HCT116 (cell line): Measurements from ENCODE around the gene TCF7L2. TPM values are rescaled to one million over a fixed set of nuclear protein-coding genes. Genes with fewer than 3 reads are reported as not detected.
A peak's percentile ranks its signal among the peaks of the same experiment; 100 is the strongest.

Experiments used
- ATAC-seq: fragments of 200-7000 bp; cut with Tn5 transposase; 2 replicates; pipeline ENCODE4 v1.9.1; 2020; ENCODE audit warnings: mild to moderate bottlenecking, moderate library complexity
- BruUV-seq: library from RNA; stranded (reverse); fragments of 400-500 nt; replicated peaks from 2 replicates; lab custom pipeline; 2021; lab: Mats Ljungman, UMichigan
- CTCF ChIA-PET: fragments of 300-600 bp; sonication (Branson Sonifier 250); formaldehyde crosslinking; loops from one replicate; lab custom pipeline; 2021; ENCODE audit warnings: antibody characterized with exemption; lab: Charles Lee
- POLR2A ChIA-PET: fragments of 300-600, 350-600 bp; sonication (Branson Sonifier 250); formaldehyde crosslinking; loops from one replicate; lab custom pipeline; 2021; ENCODE audit warnings: antibody characterized with exemption; lab: Charles Lee
- RAD21 ChIA-PET, 2 experiments: fragments of 300-600 bp; sonication (Branson Sonifier 250); formaldehyde crosslinking; loops; one replicate each; lab custom pipeline; 2023; ENCODE audit warnings: low total read pairs in 2 of 2; ENCODE audit not compliant: uncharacterized antibody in 2 of 2, unreplicated experiment in 2 of 2, low non-redundant PET in 1 of 2; lab: Charles Lee
- DNase-seq: peaks from one replicate; pipeline ENCODE4 v3.0.0-alpha.2; 2010; ENCODE audit warnings: low read depth, low spot score
- H2AFZ ChIP-seq: fragments of 200-600 bp; shearing (Covaris generic), sonication (generic); 2 replicates; pipeline ENCODE4 v1.6.1; 2017; ENCODE audit warnings: low read depth, mixed run types, mixed read lengths, antibody characterized with exemption, low read length; ENCODE audit not compliant: poor library complexity, severe bottlenecking
- H3K27ac ChIP-seq: 2 replicates; pipeline ENCODE4 v1.5.1; 2012; ENCODE audit warnings: low read depth, low read length
- H3K27me3 ChIP-seq: fragments of 200-600 bp; sonication (generic); 2 replicates; pipeline ENCODE4 v1.6.1; 2016; ENCODE audit warnings: mixed run types, low read length, mixed read lengths; ENCODE audit not compliant: insufficient read depth
- H3K36me3 ChIP-seq, 2 experiments: fragments of 200-500 bp in 1 of 2; fragments of 200-600 bp in 1 of 2; sonication (Bioruptor generic) in 1 of 2; sonication (generic) in 1 of 2; 2 replicates each; pipeline versions ENCODE4 v1.5.1 to v1.6.1; 2014 to 2016; ENCODE audit warnings: low read length in 2 of 2, inconsistent platforms in 1 of 2, mixed read lengths in 1 of 2, mixed run types in 1 of 2; ENCODE audit not compliant: insufficient read depth in 2 of 2, control insufficient read depth in 1 of 2
- H3K4me1 ChIP-seq, 2 experiments: fragments of 200-600 bp in 1 of 2; sonication (generic) in 1 of 2; 2 replicates each; pipeline versions ENCODE4 v1.5.1 to v1.6.1; 2012 to 2017; ENCODE audit warnings: low read length in 2 of 2, inconsistent platforms in 1 of 2, mild to moderate bottlenecking in 1 of 2, mixed read lengths in 1 of 2, mixed run types in 1 of 2, moderate library complexity in 1 of 2; ENCODE audit not compliant: insufficient read depth in 2 of 2, control insufficient read depth in 1 of 2
- H3K4me2 ChIP-seq: fragments of 200-600 bp; sonication (generic); 2 replicates; pipeline ENCODE4 v1.6.1; 2017; ENCODE audit warnings: mixed run types, low read length, mixed read lengths
- H3K4me3 ChIP-seq, 2 experiments: fragments of 200-600 bp in 1 of 2; sonication (generic) in 1 of 2; replicated peaks in 1 of 2; 2 replicates each; pipeline ENCODE4 v1.5.1; 2011 to 2016; ENCODE audit warnings: low read length in 2 of 2, control low read depth in 1 of 2, low read depth in 1 of 2, mild to moderate bottlenecking in 1 of 2, mixed read lengths in 1 of 2, mixed run types in 1 of 2
- H3K79me2 ChIP-seq: fragments of 200-600 bp; sonication (generic); 2 replicates; pipeline ENCODE4 v1.6.1; 2017; ENCODE audit warnings: mild to moderate bottlenecking, mixed run types, low read length, moderate library complexity, mixed read lengths; ENCODE audit not compliant: insufficient read depth
- H3K9ac ChIP-seq: fragments of 200-600 bp; sonication (generic); 2 replicates; pipeline ENCODE4 v1.6.1; 2016; ENCODE audit warnings: low read length, mixed read lengths
- H3K9me2 ChIP-seq: fragments of 200-600 bp; sonication (generic), shearing (Covaris generic); 2 replicates; pipeline ENCODE4 v1.6.1; 2017; ENCODE audit warnings: mixed run types, mild to moderate bottlenecking, moderate library complexity; ENCODE audit not compliant: insufficient read depth
- H3K9me3 ChIP-seq, 2 experiments: fragments of 200-500 bp in 1 of 2; fragments of 200-600 bp in 1 of 2; sonication (Bioruptor generic) in 1 of 2; sonication (generic) in 1 of 2; 2 replicates each; pipeline ENCODE4 v1.6.1; 2014 to 2017; ENCODE audit warnings: low read length in 2 of 2, mixed read lengths in 2 of 2, inconsistent platforms in 1 of 2, low read depth in 1 of 2, mild to moderate bottlenecking in 1 of 2, mixed run types in 1 of 2, moderate library complexity in 1 of 2; ENCODE audit not compliant: control insufficient read depth in 1 of 2, insufficient read depth in 1 of 2
- H4K20me1 ChIP-seq: fragments of 200-600 bp; sonication (generic), shearing (Covaris generic); 2 replicates; pipeline ENCODE4 v1.6.1; 2017; ENCODE audit warnings: mixed run types, mild to moderate bottlenecking, moderate library complexity; ENCODE audit not compliant: insufficient read depth
- ATF3 ChIP-seq: IDR thresholded peaks from 2 replicates; pipeline ENCODE4 v1.6.1; 2012
- CBX3 ChIP-seq: IDR thresholded peaks from 2 replicates; pipeline ENCODE4 v1.6.1; 2012; ENCODE audit warnings: low read depth
- CTCF ChIP-seq, 3 experiments: fragments of 200-600 bp in 1 of 3; sonication (generic) in 1 of 3; IDR thresholded peaks in 2 of 3; conservative IDR thresholded peaks in 1 of 3; 2 replicates each; pipeline ENCODE4 v1.5.1; 2012 to 2017; ENCODE audit warnings: low read depth in 2 of 3, low read length in 2 of 3, antibody characterized with exemption in 1 of 3, borderline replicate concordance in 1 of 3, control low read depth in 1 of 3, mild to moderate bottlenecking in 1 of 3, mixed read lengths in 1 of 3, mixed run types in 1 of 3, moderate library complexity in 1 of 3; ENCODE audit not compliant: insufficient read depth in 1 of 3
- EGR1 ChIP-seq: IDR thresholded peaks from 2 replicates; pipeline ENCODE4 v1.6.1; 2012; ENCODE audit warnings: low read depth
- ELF1 ChIP-seq: IDR thresholded peaks from 2 replicates; pipeline ENCODE4 v1.6.1; 2012; ENCODE audit warnings: low read depth, borderline replicate concordance
- FOSL1 ChIP-seq: IDR thresholded peaks from 2 replicates; pipeline ENCODE4 v1.6.1; 2012; ENCODE audit warnings: low read depth
- RAD21 ChIP-seq: IDR thresholded peaks from 2 replicates; pipeline ENCODE4 v1.6.1; 2012; ENCODE audit warnings: low read depth, mild to moderate bottlenecking
- SIN3A ChIP-seq: IDR thresholded peaks from 2 replicates; pipeline ENCODE4 v1.6.1; 2012; ENCODE audit warnings: low read depth
- SRF ChIP-seq: IDR thresholded peaks from 2 replicates; pipeline ENCODE4 v1.6.1; 2012; ENCODE audit warnings: low read depth
- TCF7L2 ChIP-seq: IDR thresholded peaks from 2 replicates; pipeline ENCODE4 v1.7.0; 2011; ENCODE audit warnings: borderline replicate concordance, inconsistent platforms; ENCODE audit not compliant: insufficient read depth, insufficient read length; ENCODE audit errors: extremely low read depth
- YY1 ChIP-seq: IDR thresholded peaks from 2 replicates; pipeline ENCODE4 v1.6.1; 2011; ENCODE audit warnings: low read length, low read depth, moderate library complexity, mild to moderate bottlenecking; ENCODE audit not compliant: insufficient replicate concordance; ENCODE audit errors: extremely low read depth
- ZFX ChIP-seq: fragments of 450-650 bp; IDR thresholded peaks from 2 replicates; pipeline ENCODE4 v1.6.1; 2017
- intact Hi-C: fragments of 100-400 bp; cut with micrococcal nuclease; formaldehyde crosslinking; loops from 2 replicates; pipeline ENCODE4 v1.10.0; 2022
- total RNA-seq: library from RNA; stranded (reverse); gene quantifications from one replicate; pipeline ENCODE4 v1.2.1, GENCODE V29; 2021; ENCODE audit not compliant: unreplicated experiment

TCF7L2 gene
- total RNA-seq, 1 experiment from 2014 or later = 164 TPM

- Histone ChIP-seq H4K20me1 (peaks cover 55% of the 10 kb centered on the region), H3K79me2 (peaks cover 100% of the 10 kb centered on the region), H3K27me3 (no peaks in the 10 kb centered on the region)
- RAD21 ChIA-PET = interaction anchor here in 1 of 2 experiments (0.6 kb wide), 1 partner anchor 173 kb away, joined by 3 read pairs; no protein-coding TSS in a partner anchor
- no TSS peak for BruUV-seq
- POLR2A ChIA-PET = no interaction called here
- CTCF ChIA-PET = interaction anchor here (0.7 to 1.8 kb wide), 4 partner anchors 8 to 22 kb away, joined by 3 to 6 read pairs (median 4); no protein-coding TSS in a partner anchor
- TF ChIP-seq CTCF (IDR thresholded peaks at IDR 0.05 in 2 of 3, conservative IDR thresholded peaks at IDR 0.05 in 1 of 3; ENCODE audit: borderline replicate concordance in 1 of 3, insufficient read depth in 1 of 3, low read depth in 2 of 3, low read length in 2 of 3) = peak; percentile 17 to 57 (median 57); a peak in 4 of 6 replicates
- no peak for TF ChIP-seq ATF3
- TF ChIP-seq ZFX = no peak
- no peak for TF ChIP-seq CBX3
- TF ChIP-seq TCF7L2 = no peak
- no peak for TF ChIP-seq EGR1
- TF ChIP-seq RAD21 = peak; percentile 57
- no peak for TF ChIP-seq ELF1
- TF ChIP-seq SIN3A = no peak
- no peak for TF ChIP-seq FOSL1
- no peak for TF ChIP-seq YY1
- no peak for TF ChIP-seq SRF
- TF ChIP-seq, all 23 proteins: peak for 2
- peaks cover 38 to 42% of the 10 kb centered on the region in 2 experiments for H3K4me1 ChIP-seq
- H3K9me3 ChIP-seq = no peaks in the 10 kb centered on the region
- ATAC-seq (peak; percentile 57), DNase-seq (no peak)
- H3K27ac ChIP-seq = no peak overlapping the region
- H3K4me3 ChIP-seq = no peak overlapping the region
- no peaks in the 10 kb centered on the region for H3K9me2 ChIP-seq
- H3K36me3 ChIP-seq = peaks cover 11 to 38% of the 10 kb centered on the region in 2 experiments; a peak in 2 of 4 replicates
- no peak overlapping the region for H3K9ac ChIP-seq
- intact Hi-C loops = no loop called here
- H3K4me2 ChIP-seq = no peak overlapping the region
- no peak overlapping the region for H2AFZ ChIP-seq
These were observed 102.2 kb downstream of the TCF7L2 start for GRCh38 chr10:113052076-113052830.
